Prostate gland (tissue), 2 donors: ENCODE measurements around the gene IFNA7.

ENCODE experiments used
- POLR2AphosphoS5 ChIP-seq: sonication (generic); formaldehyde crosslinking; IDR thresholded peaks from one replicate; pipeline ENCODE4 v1.6.1; 2017; ENCODE audit warnings: antibody characterized with exemption
- TF ChIP-seq, protein P1 (sequence below), 4 experiments: fragments of 200-600 bp in 2 of 4; fragments of 450-650 bp in 2 of 4; sonication (generic) in 2 of 4; IDR thresholded peaks; 1 replicate in 3 of 4; 2 replicates in 1 of 4; pipeline ENCODE4 v1.5.1; 2016 to 2019; ENCODE audit warnings: antibody characterized with exemption in 4 of 4, mild to moderate bottlenecking in 2 of 4, moderate library complexity in 2 of 4

DNA sequence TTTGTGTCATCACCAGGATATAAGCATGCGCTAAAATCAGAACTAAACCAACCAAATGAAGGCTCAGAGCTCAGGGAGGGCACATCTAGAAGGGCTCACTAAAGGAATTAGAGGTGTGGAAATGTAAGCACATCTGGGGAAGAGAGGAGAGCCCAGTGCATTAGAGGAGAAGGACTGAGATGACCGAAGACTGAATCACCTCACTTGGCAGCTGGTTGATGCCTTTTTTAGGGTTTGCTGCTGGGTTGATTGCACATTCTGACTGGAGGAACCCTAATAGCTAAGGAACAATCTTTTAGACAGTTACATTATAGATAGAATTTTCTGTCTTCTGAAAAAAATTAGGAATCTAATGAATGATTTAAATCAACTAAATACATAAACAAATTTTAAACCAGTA lies 27.3 kb downstream of the IFNA7 start:
- TF ChIP-seq, protein P1, sequence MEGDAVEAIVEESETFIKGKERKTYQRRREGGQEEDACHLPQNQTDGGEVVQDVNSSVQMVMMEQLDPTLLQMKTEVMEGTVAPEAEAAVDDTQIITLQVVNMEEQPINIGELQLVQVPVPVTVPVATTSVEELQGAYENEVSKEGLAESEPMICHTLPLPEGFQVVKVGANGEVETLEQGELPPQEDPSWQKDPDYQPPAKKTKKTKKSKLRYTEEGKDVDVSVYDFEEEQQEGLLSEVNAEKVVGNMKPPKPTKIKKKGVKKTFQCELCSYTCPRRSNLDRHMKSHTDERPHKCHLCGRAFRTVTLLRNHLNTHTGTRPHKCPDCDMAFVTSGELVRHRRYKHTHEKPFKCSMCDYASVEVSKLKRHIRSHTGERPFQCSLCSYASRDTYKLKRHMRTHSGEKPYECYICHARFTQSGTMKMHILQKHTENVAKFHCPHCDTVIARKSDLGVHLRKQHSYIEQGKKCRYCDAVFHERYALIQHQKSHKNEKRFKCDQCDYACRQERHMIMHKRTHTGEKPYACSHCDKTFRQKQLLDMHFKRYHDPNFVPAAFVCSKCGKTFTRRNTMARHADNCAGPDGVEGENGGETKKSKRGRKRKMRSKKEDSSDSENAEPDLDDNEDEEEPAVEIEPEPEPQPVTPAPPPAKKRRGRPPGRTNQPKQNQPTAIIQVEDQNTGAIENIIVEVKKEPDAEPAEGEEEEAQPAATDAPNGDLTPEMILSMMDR (IDR thresholded peaks at IDR 0.05) = no peak
- no peak for TF ChIP-seq POLR2AphosphoS5
